GM12875 (cell line): Measurements from ENCODE around the gene FGR.

ENCODE experiments used
- H3K4me3 ChIP-seq: one replicate; pipeline ENCODE4 v1.5.1; 2011; ENCODE audit warnings: low read depth, low read length, control low read depth
- TF ChIP-seq, protein P1 (sequence below): IDR thresholded peaks from 2 replicates; pipeline ENCODE4 v1.5.1; 2011; ENCODE audit warnings: low read depth, mild to moderate bottlenecking, control low read depth, inconsistent platforms, low read length, moderate library complexity, borderline replicate concordance; ENCODE audit not compliant: insufficient read depth

The FGR gene

DNA sequence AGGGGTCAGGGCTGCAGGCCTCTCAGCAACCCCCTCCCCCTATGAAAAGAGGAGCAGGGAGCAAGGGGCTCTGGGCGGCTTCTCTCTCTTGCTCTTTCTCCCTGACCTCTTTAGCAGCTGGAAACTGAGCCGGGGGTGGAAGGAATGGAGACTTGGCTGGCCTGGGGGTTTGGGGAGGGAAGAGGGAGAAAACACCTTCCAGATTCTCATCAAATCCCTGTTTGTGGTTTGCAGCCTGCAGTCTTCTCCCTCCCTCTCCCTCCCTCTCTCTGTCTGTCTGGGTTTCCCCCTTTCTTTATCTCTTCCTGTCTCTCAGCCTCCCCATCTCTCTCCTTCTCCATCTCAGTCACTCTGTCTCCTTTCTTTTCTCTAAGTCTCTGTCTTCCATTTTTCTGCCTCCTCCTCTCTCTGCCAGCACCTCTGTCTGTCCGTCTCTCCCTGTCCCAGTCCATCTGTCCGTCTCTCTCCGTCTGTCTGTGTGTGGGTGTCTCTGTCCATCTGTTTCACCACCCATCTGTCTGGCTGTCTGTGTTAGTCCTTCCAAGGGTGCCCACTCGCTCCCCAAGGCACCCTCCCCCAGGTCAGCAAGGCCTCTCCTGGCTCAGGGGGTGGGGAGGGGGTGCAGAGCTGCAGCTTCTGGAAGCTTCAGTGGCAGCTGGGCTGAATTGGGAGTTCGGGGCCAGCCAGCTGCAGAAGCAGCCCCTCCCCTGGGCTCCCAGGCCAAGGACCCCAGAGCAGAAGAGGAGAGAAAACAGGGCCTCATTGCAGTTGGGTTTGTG is 37.3 kb downstream of the FGR start:
- no peak overlapping the region for H3K4me3 ChIP-seq
- TF ChIP-seq, protein P1, sequence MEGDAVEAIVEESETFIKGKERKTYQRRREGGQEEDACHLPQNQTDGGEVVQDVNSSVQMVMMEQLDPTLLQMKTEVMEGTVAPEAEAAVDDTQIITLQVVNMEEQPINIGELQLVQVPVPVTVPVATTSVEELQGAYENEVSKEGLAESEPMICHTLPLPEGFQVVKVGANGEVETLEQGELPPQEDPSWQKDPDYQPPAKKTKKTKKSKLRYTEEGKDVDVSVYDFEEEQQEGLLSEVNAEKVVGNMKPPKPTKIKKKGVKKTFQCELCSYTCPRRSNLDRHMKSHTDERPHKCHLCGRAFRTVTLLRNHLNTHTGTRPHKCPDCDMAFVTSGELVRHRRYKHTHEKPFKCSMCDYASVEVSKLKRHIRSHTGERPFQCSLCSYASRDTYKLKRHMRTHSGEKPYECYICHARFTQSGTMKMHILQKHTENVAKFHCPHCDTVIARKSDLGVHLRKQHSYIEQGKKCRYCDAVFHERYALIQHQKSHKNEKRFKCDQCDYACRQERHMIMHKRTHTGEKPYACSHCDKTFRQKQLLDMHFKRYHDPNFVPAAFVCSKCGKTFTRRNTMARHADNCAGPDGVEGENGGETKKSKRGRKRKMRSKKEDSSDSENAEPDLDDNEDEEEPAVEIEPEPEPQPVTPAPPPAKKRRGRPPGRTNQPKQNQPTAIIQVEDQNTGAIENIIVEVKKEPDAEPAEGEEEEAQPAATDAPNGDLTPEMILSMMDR: no peak

DNA sequence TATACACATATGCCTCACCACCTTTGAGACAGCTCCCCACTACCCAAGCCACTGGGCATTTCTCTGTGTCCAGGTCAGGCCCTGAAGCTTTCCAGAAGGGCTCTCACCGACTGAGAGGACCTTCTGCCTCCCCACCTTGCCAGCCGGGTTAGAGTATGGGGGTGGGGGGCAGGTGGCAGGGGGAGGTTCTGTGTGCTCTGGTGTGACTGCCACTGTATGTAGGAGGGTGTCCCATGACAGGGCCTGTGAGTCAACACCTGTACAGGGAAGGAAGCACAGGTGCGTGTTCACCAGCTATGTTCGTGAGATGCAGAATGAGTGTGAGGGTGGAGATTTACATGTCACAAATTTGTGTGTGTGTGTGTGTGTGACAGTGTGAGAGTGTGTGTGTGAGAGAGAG is 38.0 kb downstream of the FGR start:
- no peak overlapping the region for H3K4me3 ChIP-seq
- TF ChIP-seq, protein P1: no peak

GRCh38 chr1:27596261-27596660 is 38.7 kb downstream of the FGR start:
- no peak overlapping the region for H3K4me3 ChIP-seq
- TF ChIP-seq, protein P1: no peak

GRCh38 chr1:27595597-27595996 is 39.4 kb downstream of the FGR start:
- TF ChIP-seq, protein P1: no peak
- H3K4me3 ChIP-seq: no peak overlapping the region

GRCh38 chr1:27594564-27595510 is 40.1 kb downstream of the FGR start:
- TF ChIP-seq, protein P1: no peak
- no peak overlapping the region for H3K4me3 ChIP-seq

GRCh38 chr1:27593678-27594563 is 41.1 kb downstream of the FGR start:
- no peak overlapping the region for H3K4me3 ChIP-seq
- TF ChIP-seq, protein P1: no peak
